ENCODE data around the gene PTP4A1. TPM values are rescaled to one million over a fixed set of nuclear protein-coding genes. Genes with fewer than 3 reads are reported as not detected.

Gene PTP4A1
- polyA plus RNA-seq, 2 donors = 16.0 to 30.9 TPM

DNA sequence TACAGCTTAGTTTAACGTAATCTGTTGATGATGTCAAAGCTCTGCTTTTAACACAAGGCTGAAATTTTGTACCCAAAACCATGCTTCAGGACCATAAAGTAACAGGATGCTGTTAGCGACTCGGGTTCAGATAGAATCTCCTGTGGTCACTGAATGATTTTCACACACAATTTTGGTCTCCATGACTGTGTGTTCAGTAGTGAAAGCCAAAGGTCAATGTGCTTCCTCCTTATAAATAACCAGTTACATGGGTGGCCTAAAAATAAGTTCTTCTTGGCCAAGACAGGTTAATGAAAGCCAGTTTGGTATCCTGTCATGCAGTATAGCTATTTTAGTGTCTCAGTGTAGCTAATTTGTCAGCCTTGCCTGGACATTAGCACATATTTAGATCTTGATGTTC lies 19.1 kb upstream of the PTP4A1 start:
- Histone ChIP-seq H3K4me1 (ENCODE audit: control insufficient read depth in 2 of 2, insufficient read depth in 2 of 2, low read length in 1 of 2) (no peaks in the 10 kb centered on the region), H3K36me3 (ENCODE audit: control insufficient read depth in 2 of 2, insufficient read depth in 2 of 2, low read length in 1 of 2) (no peaks in the 10 kb centered on the region), H3K9me3 (ENCODE audit: control insufficient read depth in 2 of 2, insufficient read depth in 1 of 2, low read depth in 1 of 2, low read length in 1 of 2) (no peaks in the 10 kb centered on the region), H3K27ac (ENCODE audit: low read depth in 2 of 2, low read length in 1 of 2) (no peak overlapping the region), H3K27me3 (ENCODE audit: control insufficient read depth in 1 of 2, insufficient read depth in 2 of 2, low read length in 2 of 2) (no peaks in the 10 kb centered on the region), H3K4me3 (ENCODE audit: low read depth in 1 of 2, low read length in 2 of 2) (no peak overlapping the region)
- WGBS, 2 donors = 85 to 88% methylated on average over 3 of the region's 3 CpGs

DNA sequence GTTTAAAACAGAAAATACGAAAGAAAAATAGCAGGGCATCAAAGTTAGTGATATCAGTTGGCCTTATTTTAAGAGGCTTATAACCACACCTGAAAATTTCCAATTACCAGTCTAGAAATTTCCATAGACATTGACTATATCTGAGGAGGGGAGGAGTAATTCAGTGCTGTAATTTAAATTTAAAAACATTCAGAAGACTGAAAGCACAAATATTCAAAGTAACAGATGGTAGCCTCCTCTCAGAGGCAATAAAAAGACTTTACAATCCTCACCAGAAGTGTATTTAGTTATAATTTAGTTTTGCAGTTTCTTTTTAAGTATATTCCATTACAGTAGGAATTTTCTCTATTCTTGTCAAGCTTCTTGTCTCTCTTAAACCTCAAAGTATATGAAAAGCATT lies 18.4 kb upstream of the PTP4A1 start:
- Histone ChIP-seq H3K9me3 (ENCODE audit: control insufficient read depth in 2 of 2, insufficient read depth in 1 of 2, low read depth in 1 of 2, low read length in 1 of 2) (no peaks in the 10 kb centered on the region), H3K4me3 (ENCODE audit: low read depth in 1 of 2, low read length in 2 of 2) (no peak overlapping the region), H3K27me3 (ENCODE audit: control insufficient read depth in 1 of 2, insufficient read depth in 2 of 2, low read length in 2 of 2) (no peaks in the 10 kb centered on the region), H3K27ac (ENCODE audit: low read depth in 2 of 2, low read length in 1 of 2) (no peak overlapping the region), H3K36me3 (ENCODE audit: control insufficient read depth in 2 of 2, insufficient read depth in 2 of 2, low read length in 1 of 2) (no peaks in the 10 kb centered on the region), H3K4me1 (ENCODE audit: control insufficient read depth in 2 of 2, insufficient read depth in 2 of 2, low read length in 1 of 2) (no peaks in the 10 kb centered on the region)
- 72 to 84% methylated on average over 1 of the region's 1 CpG for WGBS, 2 donors

DNA sequence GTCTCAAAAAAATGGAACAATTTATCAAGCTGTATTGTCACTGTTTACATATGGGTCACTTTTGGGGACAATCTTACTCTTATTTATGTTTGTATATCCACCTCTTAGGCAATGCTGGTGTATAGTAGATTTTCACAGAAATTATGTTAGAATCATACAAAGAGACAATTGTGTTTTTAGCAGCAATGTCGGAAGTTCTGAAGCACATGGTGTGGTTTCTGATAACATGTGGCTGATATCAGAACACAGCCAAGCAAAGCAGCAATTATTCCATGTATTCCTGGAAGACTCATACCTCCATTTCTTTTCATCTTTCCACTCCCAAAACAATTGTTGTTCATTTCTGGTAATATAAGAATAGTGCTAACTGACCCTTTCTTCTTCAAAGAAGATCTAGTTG lies 17.5 kb upstream of the PTP4A1 start:
- no peak overlapping the region for H3K27ac ChIP-seq (ENCODE audit: low read depth in 2 of 2, low read length in 1 of 2)
- no peaks in the 10 kb centered on the region for H3K4me1 ChIP-seq (ENCODE audit: control insufficient read depth in 2 of 2, insufficient read depth in 2 of 2, low read length in 1 of 2)
- WGBS, 2 donors = 79 to 90% methylated on average over 1 of the region's 1 CpG
- H3K9me3 ChIP-seq (ENCODE audit: control insufficient read depth in 2 of 2, insufficient read depth in 1 of 2, low read depth in 1 of 2, low read length in 1 of 2) = no peaks in the 10 kb centered on the region
- no peaks in the 10 kb centered on the region for H3K36me3 ChIP-seq (ENCODE audit: control insufficient read depth in 2 of 2, insufficient read depth in 2 of 2, low read length in 1 of 2)
- no peak overlapping the region for H3K4me3 ChIP-seq (ENCODE audit: low read depth in 1 of 2, low read length in 2 of 2)
- H3K27me3 ChIP-seq (ENCODE audit: control insufficient read depth in 1 of 2, insufficient read depth in 2 of 2, low read length in 2 of 2) = no peaks in the 10 kb centered on the region

- Histone ChIP-seq H3K27me3 (ENCODE audit: control insufficient read depth in 1 of 2, insufficient read depth in 2 of 2, low read length in 2 of 2) (no peaks in the 10 kb centered on the region), H3K4me1 (ENCODE audit: control insufficient read depth in 2 of 2, insufficient read depth in 2 of 2, low read length in 1 of 2) (no peaks in the 10 kb centered on the region), H3K4me3 (ENCODE audit: low read depth in 1 of 2, low read length in 2 of 2) (no peak overlapping the region), H3K36me3 (ENCODE audit: control insufficient read depth in 2 of 2, insufficient read depth in 2 of 2, low read length in 1 of 2) (no peaks in the 10 kb centered on the region), H3K27ac (ENCODE audit: low read depth in 2 of 2, low read length in 1 of 2) (no peak overlapping the region), H3K9me3 (ENCODE audit: control insufficient read depth in 2 of 2, insufficient read depth in 1 of 2, low read depth in 1 of 2, low read length in 1 of 2) (no peaks in the 10 kb centered on the region)
- WGBS, 2 donors = 73 to 79% methylated on average over 4 of the region's 4 CpGs
Observed at GRCh38 chr6:63556369-63556768, 15.9 kb upstream of the PTP4A1 start.

GRCh38 chr6:63558278-63558677 lies 14.0 kb upstream of the PTP4A1 start:
- no peaks in the 10 kb centered on the region for H3K9me3 ChIP-seq (ENCODE audit: control insufficient read depth in 2 of 2, insufficient read depth in 1 of 2, low read depth in 1 of 2, low read length in 1 of 2)
- H3K36me3 ChIP-seq (ENCODE audit: control insufficient read depth in 2 of 2, insufficient read depth in 2 of 2, low read length in 1 of 2) = no peaks in the 10 kb centered on the region
- H3K27ac ChIP-seq (ENCODE audit: low read depth in 2 of 2, low read length in 1 of 2) = no peak overlapping the region
- no peak overlapping the region for H3K4me3 ChIP-seq (ENCODE audit: low read depth in 1 of 2, low read length in 2 of 2)
- no peaks in the 10 kb centered on the region for H3K27me3 ChIP-seq (ENCODE audit: control insufficient read depth in 1 of 2, insufficient read depth in 2 of 2, low read length in 2 of 2)
- H3K4me1 ChIP-seq (ENCODE audit: control insufficient read depth in 2 of 2, insufficient read depth in 2 of 2, low read length in 1 of 2) = no peaks in the 10 kb centered on the region

DNA sequence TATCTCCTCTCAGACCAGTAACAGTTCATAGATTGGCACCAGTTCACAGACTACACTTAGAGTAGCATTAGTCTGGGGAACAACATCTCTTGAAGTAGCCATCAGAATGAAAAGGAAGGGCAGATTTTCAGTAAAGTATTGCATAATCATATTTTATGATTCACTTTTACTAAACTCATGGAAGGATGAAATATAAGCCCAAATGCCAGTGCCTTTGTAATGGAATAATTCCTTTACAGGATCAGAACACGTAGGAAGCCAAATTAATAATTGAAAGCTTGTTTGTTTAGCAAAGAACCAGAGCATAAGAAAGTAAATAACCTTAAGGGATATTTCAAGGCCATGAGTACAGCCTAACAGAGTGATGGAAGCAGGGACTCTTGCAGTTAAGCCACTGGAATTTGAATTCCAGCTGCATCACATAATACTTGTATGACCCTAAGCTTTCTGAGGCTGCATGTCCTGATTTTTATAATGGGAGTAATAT lies 11.4 kb upstream of the PTP4A1 start:
- 39% methylated on average over 1 of the region's 1 CpG for WGBS, 2 donors
- H3K27ac ChIP-seq (ENCODE audit: low read depth in 2 of 2, low read length in 1 of 2) = no peak overlapping the region
- no peak overlapping the region for H3K4me3 ChIP-seq (ENCODE audit: low read depth in 1 of 2, low read length in 2 of 2)
- no peaks in the 10 kb centered on the region for H3K27me3 ChIP-seq (ENCODE audit: control insufficient read depth in 1 of 2, insufficient read depth in 2 of 2, low read length in 2 of 2)
- H3K9me3 ChIP-seq (ENCODE audit: control insufficient read depth in 2 of 2, insufficient read depth in 1 of 2, low read depth in 1 of 2, low read length in 1 of 2) = no peaks in the 10 kb centered on the region
- H3K4me1 ChIP-seq (ENCODE audit: control insufficient read depth in 2 of 2, insufficient read depth in 2 of 2, low read length in 1 of 2) = no peaks in the 10 kb centered on the region
- H3K36me3 ChIP-seq (ENCODE audit: control insufficient read depth in 2 of 2, insufficient read depth in 2 of 2, low read length in 1 of 2) = no peaks in the 10 kb centered on the region

DNA sequence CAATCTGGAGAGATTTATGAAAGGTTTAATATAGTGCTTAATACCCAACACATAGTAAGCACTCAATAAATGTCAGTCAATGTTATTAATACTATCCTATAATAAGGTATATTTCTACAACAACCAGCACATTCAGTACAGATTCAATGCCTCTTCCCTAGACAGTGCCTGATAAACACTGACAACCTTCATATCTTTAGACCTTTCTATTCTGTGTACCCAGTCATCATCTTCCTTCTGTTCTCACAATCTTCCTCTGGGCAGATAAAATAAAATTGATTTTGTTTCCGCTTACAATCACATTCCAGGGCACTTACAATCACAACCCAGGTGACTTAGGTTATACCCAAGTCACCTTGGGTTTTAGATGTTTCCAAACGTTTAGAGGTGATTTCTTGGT lies 11.0 kb upstream of the PTP4A1 start:
- H3K36me3 ChIP-seq (ENCODE audit: control insufficient read depth in 2 of 2, insufficient read depth in 2 of 2, low read length in 1 of 2) = no peaks in the 10 kb centered on the region
- H3K27me3 ChIP-seq (ENCODE audit: control insufficient read depth in 1 of 2, insufficient read depth in 2 of 2, low read length in 2 of 2) = no peaks in the 10 kb centered on the region
- H3K4me1 ChIP-seq (ENCODE audit: control insufficient read depth in 2 of 2, insufficient read depth in 2 of 2, low read length in 1 of 2) = no peaks in the 10 kb centered on the region
- no peak overlapping the region for H3K4me3 ChIP-seq (ENCODE audit: low read depth in 1 of 2, low read length in 2 of 2)
- H3K9me3 ChIP-seq (ENCODE audit: control insufficient read depth in 2 of 2, insufficient read depth in 1 of 2, low read depth in 1 of 2, low read length in 1 of 2) = no peaks in the 10 kb centered on the region
- 51 to 65% methylated on average over 2 of the region's 2 CpGs for WGBS, 2 donors
- H3K27ac ChIP-seq (ENCODE audit: low read depth in 2 of 2, low read length in 1 of 2) = no peak overlapping the region

DNA sequence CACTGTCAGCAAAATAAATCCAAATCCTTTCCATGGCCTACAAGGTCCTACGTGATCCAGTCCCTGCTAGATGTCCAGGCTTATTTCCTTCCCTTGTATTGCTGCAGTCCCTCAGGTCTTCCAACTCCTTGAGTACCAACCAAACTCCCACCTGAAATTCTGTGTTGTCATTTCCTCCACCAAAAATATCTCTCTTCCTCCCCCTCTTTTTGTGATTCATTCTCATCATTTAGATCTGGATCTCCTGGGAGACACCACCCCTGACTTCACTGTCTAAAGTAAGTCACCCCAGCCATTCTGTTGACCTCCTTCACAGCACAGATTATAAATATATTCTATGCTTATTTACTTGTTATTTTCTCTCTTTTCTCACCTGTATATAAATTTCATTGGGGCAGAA lies 9.0 kb upstream of the PTP4A1 start:
- no peak overlapping the region for H3K4me3 ChIP-seq (ENCODE audit: low read depth in 1 of 2, low read length in 2 of 2)
- 86 to 91% methylated on average over 1 of the region's 1 CpG for WGBS, 2 donors
- H3K4me1 ChIP-seq (ENCODE audit: control insufficient read depth in 2 of 2, insufficient read depth in 2 of 2, low read length in 1 of 2) = no peaks in the 10 kb centered on the region
- no peaks in the 10 kb centered on the region for H3K36me3 ChIP-seq (ENCODE audit: control insufficient read depth in 2 of 2, insufficient read depth in 2 of 2, low read length in 1 of 2)
- H3K9me3 ChIP-seq (ENCODE audit: control insufficient read depth in 2 of 2, insufficient read depth in 1 of 2, low read depth in 1 of 2, low read length in 1 of 2) = no peaks in the 10 kb centered on the region
- no peak overlapping the region for H3K27ac ChIP-seq (ENCODE audit: low read depth in 2 of 2, low read length in 1 of 2)
- H3K27me3 ChIP-seq (ENCODE audit: control insufficient read depth in 1 of 2, insufficient read depth in 2 of 2, low read length in 2 of 2) = no peaks in the 10 kb centered on the region

DNA sequence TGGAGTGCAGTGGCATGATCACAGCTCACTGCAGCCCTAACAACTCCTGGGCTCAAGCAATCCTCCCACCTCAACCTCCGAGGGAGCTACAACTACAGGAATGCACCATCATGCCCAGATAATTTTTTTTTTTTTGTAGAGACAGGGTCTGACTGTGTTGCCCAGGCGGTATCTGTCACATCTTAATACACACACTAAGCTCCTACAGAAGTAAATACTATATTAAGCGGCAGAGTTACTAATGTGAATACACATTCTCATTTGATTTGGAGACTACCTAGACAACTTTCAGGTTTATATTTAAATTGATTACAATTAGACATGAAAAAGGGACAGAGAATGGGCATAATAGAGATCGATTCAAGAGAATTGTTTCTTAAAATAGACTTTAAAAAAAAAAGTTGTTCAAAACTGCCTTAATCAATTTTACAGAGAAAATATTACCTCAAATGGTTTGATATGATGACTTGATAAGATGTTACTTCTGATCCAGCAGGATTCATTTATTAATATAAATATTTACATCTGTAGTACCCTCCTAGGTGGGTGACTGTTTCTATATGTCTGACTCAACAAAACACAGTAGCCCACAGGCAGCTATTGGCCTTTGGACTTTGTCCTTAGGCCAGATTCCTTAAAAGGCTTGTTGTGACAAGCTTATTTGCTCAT lies 7.1 kb upstream of the PTP4A1 start:
- Histone ChIP-seq H3K36me3 (ENCODE audit: control insufficient read depth in 2 of 2, insufficient read depth in 2 of 2, low read length in 1 of 2) (no peaks in the 10 kb centered on the region), H3K4me3 (ENCODE audit: low read depth in 1 of 2, low read length in 2 of 2) (no peak overlapping the region), H3K27ac (ENCODE audit: low read depth in 2 of 2, low read length in 1 of 2) (no peak overlapping the region), H3K27me3 (ENCODE audit: control insufficient read depth in 1 of 2, insufficient read depth in 2 of 2, low read length in 2 of 2) (no peaks in the 10 kb centered on the region), H3K9me3 (ENCODE audit: control insufficient read depth in 2 of 2, insufficient read depth in 1 of 2, low read depth in 1 of 2, low read length in 1 of 2) (no peaks in the 10 kb centered on the region), H3K4me1 (ENCODE audit: control insufficient read depth in 2 of 2, insufficient read depth in 2 of 2, low read length in 1 of 2) (no peaks in the 10 kb centered on the region)
- WGBS, 2 donors = 77 to 83% methylated on average over 4 of the region's 4 CpGs
